ENCODE measurements around the gene SIGLECL1.

SIGLECL1 gene

DNA sequence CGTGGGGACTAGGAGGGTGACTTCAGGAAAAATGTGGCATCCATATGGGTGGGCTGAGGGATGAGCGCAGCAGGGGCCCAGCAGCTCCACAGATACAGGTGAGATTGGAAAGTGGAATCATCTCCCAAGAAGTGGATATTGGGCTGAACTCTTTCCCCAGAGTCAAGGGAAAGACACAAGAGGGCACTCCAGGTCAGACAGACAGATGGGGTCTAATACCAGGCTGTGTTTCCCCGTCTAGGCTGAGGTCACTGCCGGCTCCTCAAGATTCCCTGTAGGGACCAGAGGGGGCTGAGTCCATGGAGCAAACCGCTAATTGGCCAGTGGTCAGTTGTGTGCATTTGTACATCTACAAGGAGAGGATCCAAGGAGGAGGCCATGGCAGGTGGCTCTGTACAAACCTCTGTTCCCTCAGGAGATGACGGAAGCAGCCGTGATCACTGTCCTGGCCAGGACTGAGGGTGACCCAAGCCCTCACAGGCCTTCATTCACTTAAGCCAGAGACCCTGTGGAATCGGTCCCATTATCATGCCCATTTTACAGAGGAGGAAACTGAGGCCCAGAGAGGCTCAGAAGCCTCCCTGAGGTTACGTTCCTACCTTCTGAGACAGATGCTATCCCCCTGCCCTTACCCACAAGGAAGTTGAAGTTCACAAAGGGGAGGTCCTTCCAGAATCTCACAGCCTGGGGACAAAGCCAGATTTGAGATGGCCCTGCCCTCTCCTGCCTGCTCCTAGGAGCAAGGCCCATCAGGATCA lies 45.6 kb downstream of the SIGLECL1 start:
- DNase-seq (ENCODE audit: insufficient read length, low spot score), result no peak
- no peak for FAIRE-seq
- TF ChIP-seq POLR2A (IDR thresholded peaks at IDR 0.05; ENCODE audit: low read depth, low read length), result no peak

DNA sequence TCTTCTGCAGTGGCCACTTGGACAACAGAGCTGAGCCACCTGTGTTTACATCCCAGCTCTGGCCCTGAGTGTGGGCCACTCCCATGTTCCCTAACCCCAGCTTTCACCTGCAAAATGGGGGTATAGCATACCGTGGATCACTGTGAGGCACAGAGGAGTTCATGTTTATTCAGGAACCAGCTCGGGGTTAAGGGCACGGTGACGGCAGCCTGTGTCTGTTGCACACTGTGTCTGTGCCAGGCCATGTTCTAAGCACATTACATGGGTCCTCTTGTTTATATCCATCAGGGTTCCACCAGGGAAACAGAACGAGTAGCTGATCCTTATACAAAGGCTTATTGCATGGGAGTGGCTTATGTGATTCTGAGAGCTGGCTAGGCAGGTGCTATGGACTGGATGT lies 46.5 kb downstream of the SIGLECL1 start:
- no peak for FAIRE-seq
- DNase-seq (ENCODE audit: insufficient read length, low spot score), result no peak
- TF ChIP-seq POLR2A (IDR thresholded peaks at IDR 0.05; ENCODE audit: low read depth, low read length), result no peak

DNA sequence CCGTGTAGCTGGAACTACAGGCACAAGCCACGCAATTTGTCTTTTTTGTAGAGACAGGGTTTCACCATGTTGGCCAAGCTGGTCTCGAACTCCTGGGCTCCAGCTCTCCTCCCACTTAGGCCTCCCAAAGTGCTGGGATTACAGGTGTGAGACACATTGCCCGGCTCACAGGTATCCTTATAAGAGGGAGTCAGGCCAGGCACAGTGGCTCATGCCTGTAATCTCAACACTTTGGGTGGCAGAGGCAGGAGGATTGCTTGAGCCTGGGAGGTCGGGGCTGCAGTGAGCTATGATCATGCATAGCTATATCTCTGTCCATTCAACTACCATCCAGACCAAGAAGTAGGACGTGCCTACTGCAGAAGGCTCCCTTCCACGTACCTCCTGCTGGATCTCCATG lies 50.4 kb downstream of the SIGLECL1 start:
- no peak for FAIRE-seq
- no peak for DNase-seq (ENCODE audit: insufficient read length, low spot score)
- TF ChIP-seq POLR2A (IDR thresholded peaks at IDR 0.05; ENCODE audit: low read depth, low read length), result no peak

DNA sequence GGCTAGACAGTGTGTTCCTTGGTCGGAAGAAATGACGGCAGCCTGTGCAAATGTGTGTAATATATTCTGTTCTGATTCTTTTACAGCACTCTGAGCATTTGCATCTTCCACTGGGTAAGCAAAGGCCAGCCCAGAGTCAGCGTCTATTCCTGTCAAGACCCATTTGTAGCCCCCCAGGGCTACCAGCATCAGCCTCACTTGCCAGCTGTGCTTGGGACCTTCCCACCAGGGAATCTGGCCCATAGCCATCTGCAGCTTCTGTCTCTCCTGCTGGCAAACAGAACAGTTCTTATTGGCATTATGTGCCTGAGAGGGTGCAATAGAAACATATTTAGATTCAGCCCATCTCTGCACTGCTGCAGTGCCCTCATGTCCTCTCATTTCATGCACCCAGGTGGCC lies 54.6 kb downstream of the SIGLECL1 start:
- DNase-seq (ENCODE audit: insufficient read length, low spot score) (no peak), FAIRE-seq (no peak)
- no peak for TF ChIP-seq POLR2A (IDR thresholded peaks at IDR 0.05; ENCODE audit: low read depth, low read length)

DNA sequence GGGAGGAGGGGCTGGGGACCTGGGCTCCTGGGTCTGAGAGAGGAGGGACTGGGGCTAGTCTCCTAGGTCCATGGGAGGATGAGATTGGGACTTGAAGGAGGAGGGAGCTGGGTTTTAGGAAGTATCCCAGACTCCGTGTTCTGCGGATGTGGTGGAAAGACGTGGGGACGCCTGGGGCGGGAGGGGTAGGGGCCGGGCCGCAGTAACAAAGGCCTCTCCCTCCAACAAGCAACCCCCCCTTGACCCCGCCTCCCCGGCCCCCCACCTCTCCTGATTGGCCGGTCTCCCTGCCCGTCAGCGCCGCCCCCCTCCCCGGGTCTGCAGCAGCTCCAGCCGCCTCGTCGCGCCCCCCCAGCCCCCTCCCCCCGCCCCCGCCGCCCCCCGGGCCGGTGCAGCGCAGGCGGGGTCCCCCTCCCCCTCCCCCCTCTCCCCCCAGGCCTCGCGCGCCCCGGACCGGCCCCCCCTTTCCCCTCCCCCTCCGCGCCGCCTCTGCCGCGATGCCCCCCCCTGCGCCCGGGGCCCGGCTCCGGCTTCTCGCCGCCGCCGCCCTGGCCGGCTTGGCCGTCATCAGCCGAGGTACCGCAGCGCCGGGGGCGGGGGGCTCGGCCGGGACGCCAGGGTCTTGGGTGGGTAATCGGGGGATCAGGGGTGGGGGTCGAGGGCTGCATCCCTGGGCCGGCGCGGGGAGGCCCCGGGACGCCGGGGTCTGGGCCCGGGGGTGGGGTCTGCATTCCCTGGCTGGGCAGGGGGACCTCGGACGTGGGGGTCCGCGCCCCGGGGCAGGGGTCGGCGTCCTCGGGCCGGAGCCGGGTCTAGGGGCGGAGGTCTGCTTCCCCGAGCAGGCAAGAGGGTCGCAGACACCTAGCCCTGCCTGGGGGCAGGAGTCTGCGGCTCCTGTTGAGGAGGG lies 60.7 kb downstream of the SIGLECL1 start, which contains the start of gene IGLON5:
Gene IGLON5, plus strand, starts transcription at position 294 of the 907 bp plus-strand sequence. Its CDS starts 204 bp downstream, at position 498.
- DNase-seq (ENCODE audit: insufficient read length, low spot score), result no peak
- no peak for TF ChIP-seq POLR2A (IDR thresholded peaks at IDR 0.05; ENCODE audit: low read depth, low read length)
- FAIRE-seq, result no peak

DNA sequence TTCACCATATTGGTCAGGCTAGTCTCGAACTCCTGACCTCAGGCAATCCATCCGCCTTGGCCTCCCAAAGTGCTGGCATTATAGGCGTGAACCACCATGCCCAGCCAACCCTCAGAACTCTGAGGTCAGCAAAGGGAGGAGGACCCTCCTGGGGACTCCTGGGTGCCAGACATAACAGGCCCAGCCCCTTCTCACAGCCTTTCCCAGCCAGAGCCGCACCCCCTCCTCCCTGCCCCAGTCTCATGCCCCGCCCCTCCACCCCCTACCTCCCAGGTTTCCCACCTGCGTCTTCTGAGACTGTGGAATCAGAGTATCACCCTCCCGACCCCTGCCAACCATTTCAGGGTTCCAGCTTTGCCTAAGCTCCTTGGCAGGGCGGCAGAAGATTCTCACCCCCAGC lies 65.8 kb downstream of the SIGLECL1 start:
- FAIRE-seq, result no peak

DNA sequence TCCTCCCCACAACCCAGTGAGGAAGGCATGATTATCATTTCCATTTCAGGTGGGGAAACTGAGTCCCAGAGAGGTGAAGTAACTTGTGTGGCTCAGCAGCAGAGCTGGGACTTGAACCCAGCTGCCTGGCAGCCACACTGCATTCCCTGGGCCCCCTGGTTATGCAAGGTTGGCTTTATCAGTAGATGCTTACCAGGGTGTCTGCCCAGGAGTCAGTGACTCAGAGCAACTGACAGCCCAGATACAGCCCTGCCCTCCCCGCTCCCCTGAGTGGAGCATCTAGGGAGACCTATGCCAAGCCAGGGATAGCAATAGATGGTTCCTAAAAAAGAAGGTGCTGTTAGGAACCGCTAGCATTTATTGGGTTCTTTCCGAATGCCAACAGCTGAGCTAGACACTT lies 66.5 kb downstream of the SIGLECL1 start:
- TF ChIP-seq POLR2A (IDR thresholded peaks at IDR 0.05; ENCODE audit: low read depth, low read length), result no peak
- no peak for FAIRE-seq
- peak; percentile 45 for DNase-seq (ENCODE audit: insufficient read length, low spot score)

More for the DNA sequence above, 65.8 kb downstream of the SIGLECL1 start:
- no peak for DNase-seq (ENCODE audit: insufficient read length, low spot score)
- no peak for TF ChIP-seq POLR2A (IDR thresholded peaks at IDR 0.05; ENCODE audit: low read depth, low read length)

DNA sequence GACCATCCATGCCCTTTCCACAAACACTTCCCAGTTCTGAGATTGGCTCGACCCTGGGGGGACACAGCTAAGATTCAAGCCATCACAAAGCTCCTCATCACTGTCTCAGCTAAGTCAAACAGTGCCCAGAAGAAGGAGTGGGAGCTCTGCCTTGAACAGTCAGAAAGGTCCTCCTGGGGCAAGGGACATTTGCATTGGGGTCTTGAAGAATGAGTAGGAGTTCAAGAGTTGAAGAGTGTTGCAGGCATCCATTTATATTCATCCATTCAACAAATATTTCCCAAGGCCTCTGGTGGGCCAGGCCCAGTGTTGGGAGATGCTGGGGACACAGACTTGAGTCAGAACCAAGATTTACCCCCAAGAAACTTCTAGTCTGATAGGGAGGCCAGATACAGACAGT lies 67.1 kb downstream of the SIGLECL1 start:
- no peak for FAIRE-seq
- no peak for TF ChIP-seq POLR2A (IDR thresholded peaks at IDR 0.05; ENCODE audit: low read depth, low read length)
- DNase-seq (ENCODE audit: insufficient read length, low spot score), result no peak

Data from H54 (cell line).